HG03378 (cell line): Measurements from ENCODE around the gene RAE1.

Source experiments
- ATAC-seq: cut with Tn5 transposase; IDR thresholded peaks from one replicate; pipeline ENCODE4 v1.9.1; 2021; ENCODE audit warnings: mild to moderate bottlenecking, moderate library complexity; ENCODE audit not compliant: unreplicated experiment

The RAE1 gene

GRCh38 chr20:57387463-57387862, 36.4 kb downstream of the RAE1 start:
- ATAC-seq = no peak

DNA sequence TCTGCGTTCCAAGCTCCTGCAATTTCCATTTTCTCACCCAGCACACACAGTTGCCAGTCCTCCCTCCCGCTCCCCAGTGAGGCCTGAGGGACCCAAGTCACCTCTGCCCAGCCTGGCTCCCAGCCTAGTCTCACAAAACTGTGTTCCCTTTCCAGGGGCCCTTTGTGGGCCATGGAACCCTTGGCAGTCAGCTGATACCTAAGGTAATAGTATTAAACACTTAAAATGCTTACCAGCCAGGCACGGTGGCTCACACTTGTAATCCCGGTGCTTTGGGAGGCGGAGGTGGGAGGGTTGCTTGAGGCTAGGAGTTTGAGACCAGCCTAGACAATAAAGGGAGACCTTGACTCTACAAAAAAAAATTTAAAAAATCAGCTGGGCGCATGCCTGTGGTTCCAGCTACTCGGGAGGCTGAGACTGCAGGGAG, 36.9 kb downstream of the RAE1 start:
- ATAC-seq = no peak

DNA sequence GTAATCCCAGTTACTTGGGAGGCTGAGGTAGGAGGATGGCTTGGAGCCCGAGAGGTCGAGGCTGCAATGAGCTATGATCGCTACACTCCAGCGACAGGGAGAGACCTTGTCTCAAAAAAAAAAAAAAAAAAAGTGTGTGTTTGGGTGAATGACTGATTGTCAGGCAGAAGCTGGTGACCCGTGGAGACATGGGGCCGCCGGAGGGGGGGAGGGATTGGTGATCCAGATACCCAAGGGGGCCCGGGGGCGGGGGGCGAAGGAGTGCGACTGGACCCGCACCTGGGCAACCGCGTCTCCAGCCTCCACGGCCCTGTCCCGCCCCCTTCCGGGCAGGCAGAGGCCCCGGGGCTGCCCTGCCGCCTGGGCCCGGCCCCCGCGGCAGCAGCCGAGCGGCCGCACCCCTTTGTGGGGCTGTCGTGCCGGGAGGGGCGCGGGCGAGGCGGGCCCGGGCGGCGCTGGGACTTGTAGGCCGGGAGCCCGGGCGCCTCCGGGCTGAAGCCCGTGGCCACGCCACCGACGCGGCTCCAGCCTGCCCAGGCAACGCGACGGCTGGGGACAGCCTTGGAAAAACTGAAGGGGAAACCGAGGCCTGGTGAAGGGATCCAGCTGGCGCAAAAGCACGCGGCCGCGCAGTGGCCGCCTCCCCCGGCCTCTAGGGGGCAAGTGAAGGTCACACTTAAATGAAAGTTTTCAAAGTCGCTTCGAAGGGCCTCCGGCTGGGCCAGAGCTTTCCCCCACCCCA, 38.1 kb downstream of the RAE1 start:
- ATAC-seq = no peak

DNA sequence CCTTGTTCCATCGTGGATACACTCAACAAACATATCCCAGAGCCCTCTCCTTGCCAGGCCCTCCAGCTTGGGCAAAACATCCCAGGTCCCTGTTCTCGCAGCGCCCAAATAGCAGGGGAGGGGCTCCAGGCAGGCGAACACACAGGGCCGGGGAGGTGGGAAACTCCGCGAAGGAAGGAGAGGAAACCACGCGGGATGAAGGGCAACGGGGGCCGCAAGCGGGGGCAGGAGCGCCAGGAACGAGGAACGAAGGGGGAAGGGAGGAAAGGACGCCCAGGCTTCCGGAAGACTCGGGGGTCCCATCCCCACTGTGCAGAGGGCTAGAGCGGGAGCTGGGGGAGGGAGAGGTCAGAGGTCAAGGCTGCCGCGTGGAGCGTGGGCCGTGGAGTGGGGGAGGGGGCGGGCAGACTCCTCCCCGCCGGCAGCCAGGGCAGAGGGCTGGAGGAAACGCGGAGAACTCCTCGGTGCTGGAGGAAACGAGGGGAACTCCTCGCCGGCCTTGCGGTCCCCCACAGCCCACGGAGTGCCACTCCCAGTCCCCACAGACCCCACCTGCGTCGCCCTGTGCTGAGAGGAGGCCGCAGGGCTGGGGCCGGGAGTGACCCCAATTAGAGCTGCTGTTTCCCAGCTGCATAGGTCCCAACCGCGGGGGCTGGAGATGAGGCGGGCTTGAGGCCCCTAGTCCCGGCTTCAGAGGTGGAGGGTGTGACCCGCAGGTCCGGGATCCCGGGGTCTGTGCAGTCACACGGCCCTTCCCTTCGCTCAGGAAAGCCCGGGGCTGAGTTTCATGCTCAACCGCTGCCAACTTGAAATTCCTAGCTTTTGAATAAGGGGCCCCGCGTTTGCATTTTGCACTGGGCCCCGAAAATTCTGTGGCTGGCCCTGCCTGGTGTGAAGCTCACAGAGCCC, 38.9 kb downstream of the RAE1 start:
- no peak for ATAC-seq

DNA sequence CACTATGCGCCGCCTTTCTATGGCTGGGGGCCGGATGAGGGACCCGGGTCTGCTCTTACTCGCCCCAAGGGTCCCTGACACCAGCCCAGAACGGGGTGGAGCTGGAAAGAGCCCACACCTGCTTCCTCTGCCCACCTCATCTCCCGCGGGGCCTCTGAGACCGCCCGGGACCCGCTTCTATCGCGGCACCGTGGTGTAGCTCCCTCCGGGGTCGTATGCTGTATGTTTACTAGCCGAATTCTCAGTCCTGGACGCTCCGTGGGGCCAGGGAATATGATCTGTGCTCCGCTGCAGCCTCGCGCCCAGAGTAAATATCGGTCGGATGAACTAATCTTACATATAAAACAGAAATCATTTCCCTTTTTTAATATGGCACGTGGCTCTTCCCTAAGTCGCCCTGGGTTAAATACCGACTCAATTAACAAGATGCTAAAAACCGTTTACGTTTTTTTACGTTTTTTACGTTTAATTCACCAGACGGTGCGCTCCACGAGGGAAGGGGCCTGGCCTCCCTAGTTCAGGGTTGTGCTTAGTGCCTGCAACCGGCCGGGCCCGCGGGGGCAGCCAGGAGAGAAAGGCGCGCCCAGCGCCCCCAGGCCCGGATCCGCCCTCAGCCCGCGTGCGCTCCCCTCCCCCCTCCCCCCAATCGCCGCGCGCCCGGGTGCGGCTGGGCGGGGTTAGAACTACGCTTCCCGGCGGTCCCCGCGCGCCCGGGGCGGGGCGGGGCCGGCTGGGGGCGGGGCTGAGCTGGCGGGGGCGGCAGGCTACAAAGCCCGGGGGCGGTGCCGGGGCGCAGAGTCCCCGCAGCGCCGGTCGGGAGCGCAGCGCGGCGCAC, 39.8 kb downstream of the RAE1 start, which contains the start of gene RBM38:
RBM38 (plus strand) TSS at position 793 of the 835 bp plus-strand sequence. CDS start 186 bp downstream, outside the sequence.
- ATAC-seq = no peak

DNA sequence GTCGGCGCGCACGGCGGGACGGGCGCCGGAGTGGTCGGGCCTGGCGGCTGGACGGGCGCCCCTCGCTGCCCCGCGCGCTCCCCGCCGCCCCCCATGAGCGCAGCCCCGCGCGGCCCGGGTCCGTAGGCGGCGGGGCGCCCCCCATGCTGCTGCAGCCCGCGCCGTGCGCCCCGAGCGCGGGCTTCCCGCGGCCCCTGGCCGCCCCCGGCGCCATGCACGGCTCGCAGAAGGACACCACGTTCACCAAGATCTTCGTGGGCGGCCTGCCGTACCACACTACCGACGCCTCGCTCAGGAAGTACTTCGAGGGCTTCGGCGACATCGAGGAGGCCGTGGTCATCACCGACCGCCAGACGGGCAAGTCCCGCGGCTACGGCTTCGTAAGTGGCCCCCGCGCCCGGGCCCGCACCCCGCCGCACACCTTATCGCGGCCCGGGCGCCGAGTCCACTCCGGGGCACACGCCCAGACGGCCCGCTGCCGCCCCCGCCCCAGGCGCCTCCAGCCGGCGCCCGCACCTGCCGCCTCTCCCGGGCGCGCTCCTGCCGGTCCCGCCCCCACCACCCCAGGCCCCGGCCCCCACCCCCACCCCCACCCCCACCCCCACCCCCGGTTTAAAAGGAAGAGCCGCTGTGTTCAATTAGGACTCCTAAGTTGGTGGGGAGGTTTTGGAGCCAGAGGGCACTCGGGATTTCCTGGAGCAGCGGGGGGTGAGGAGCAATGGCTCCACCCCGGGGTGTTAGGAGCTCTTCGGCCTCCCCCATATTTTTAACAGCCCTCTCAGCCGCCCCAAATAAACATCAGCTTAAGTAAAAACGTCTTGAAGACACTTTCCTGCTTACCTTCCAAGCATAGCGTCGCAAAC, 40.6 kb downstream of the RAE1 start:
- no peak for ATAC-seq

DNA sequence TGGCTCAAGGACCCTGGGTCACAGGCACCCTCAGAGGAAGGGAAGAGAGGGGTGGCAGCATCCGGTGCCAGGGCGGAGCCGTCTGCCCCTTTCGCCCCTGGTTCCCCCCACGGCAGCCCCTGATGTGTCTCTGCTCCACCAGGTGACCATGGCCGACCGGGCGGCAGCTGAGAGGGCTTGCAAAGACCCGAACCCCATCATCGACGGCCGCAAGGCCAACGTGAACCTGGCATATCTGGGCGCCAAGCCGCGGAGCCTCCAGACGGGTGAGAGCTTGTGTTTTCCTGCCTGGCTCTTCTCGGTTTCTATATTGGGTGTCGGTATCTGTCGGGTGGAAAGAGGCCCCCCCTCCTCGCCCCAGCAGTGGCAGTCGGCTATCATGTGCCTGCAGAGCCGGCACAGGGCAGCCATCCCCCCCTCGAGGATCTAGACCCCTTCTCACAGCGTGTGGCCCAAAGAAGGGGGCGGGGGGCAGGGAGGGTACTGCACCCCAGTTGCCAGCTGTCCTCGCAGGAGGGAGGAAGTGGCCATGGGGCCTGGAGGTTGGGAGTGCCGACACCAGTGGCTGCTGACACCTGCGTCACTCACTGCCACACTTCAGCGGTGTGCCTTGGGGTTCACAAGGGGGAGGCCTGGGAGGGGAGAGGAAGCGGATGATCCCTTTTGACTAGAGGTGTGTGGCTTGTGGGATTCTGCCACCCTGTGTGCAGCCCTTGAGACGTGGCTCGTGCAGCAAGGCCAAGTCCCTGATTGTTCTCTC, 41.6 kb downstream of the RAE1 start:
- peak; percentile 27 for ATAC-seq

DNA sequence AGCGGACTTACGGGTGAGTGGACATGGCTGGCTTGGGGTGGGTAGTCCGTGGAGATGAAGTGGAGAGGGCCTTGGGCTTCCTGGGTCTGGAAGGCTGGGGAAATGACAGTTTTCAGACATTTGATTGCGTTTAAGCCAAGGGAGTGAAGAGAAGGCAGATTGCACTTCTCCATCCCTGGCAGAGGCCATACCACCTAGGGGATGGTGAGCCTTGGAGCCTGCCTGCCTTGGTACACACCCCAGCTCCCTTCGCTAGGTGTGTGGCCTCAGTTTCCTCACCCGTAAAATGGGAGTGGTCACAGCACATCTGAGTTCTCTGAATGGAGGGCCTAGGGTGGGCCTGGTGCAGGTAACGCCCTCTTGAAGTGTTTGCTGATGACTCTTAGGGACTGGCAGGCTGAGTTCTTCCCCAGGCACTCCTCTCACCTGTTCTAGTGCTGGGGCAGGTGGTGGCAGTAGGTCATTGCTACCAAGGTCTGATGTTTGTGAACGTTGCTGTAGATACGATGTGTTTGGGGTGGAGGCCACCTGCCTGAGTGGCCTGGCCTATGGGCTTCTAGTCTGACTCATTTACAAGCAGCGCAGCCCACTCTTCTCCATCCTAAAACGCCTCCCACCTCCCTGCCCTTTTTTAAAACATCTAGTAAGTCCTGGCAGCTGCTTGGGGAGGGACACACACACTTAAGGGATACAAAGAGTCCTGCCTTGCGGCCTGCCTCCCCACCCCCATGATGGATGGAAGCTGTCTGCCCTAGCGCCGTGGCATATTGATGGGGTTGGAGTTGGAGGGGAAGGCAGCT, 42.5 kb downstream of the RAE1 start:
- ATAC-seq = no peak

GRCh38 chr20:57394121-57395082, 43.3 kb downstream of the RAE1 start:
- no peak for ATAC-seq

DNA sequence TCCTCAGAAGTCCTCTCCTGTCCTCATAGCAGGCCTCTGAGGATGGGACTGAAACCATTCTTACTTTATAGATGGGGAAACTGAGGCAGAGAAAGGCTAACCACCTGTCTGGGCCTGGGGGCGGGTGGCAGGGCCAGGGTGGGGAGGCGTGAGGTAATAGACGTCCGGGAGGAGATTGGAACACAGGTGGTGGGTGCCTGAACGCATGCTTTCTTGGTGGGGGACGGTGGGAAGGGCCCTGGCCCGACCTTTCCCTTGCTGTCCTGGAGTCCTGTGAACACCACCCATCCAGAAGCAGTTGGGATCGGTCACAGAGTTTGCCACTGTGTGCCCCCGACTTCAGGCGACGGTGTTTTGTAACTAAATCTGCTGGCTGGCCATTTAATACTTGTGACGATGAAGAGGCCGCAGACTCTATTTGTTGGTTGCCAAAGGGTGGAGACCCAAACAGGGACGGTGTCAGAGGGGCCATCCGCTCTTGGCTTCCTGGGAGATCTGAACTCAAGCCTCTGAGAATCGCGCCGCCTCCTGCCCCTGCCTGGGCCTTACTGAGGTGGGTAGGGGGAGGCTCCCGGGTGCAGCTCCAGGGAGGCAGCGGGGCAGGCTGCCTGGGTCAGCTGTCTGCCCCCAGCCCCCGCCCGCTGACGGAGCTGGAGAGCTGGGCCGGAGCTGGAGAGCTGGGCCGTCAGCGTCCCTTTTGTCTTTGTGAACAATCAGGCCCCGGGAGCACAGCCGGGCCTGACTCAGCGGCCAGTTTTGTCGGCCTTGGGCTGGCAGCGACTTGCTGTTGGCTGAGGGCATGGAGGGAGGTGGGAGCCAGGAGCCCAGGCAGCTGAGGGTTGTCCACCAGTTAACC, 44.3 kb downstream of the RAE1 start:
- ATAC-seq = no peak

GRCh38 chr20:57396212-57396983, 45.3 kb downstream of the RAE1 start:
- no peak for ATAC-seq

GRCh38 chr20:57396984-57397692, 46.1 kb downstream of the RAE1 start:
- ATAC-seq = no peak

DNA sequence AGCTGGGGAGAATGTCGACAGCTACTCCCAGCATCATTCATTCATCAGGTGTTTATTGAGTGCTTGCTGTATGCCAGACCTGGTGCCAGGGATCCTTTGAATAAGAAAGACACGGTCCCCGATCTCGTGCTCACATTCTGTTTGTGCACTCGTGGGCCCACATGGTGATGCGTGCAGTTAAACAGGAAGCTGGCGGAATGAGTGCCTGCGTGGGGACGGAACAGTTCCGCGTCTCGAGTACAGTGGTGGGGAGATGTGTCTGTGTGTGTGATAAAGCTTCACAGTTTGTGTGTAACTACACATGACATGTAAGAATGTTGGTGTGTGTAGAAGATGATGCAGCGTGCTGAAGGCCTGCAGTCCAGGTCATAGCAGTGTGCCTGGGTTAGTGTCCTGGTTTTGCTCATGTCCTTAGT, 46.6 kb downstream of the RAE1 start:
- ATAC-seq = peak; percentile 3

DNA sequence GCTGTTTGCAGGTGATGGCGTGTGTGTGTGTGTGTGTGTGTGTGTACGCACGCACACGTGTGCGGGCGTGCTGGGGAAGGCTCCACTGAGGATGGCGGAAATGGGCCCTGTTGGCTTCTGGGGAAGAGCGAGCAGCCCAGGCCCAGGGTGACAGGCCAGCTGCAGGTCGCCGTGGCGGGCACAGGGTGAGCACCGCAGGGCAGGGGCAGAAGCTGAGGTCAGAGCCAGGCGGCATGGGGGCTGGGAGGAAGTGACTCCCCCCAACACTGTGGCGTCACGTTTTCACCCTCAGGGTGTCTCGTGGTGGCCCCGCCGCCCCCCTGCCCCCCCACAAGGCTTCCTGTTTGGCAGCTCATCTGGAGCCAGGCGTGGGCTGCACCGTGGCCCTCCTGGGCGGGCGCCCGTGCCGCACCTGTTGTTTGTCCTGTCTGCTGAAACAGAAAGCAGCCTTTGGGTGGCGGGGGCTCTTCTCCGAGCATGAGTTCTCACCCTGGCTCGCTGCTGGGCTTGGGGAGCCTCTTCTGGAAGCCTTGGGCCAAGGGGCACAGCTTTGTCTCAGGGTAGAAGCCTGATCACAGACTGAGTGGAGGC, 47.3 kb downstream of the RAE1 start:
- ATAC-seq = peak; percentile 54
